CD14-positive monocyte (primary cell): ENCODE data around the gene CFAP221. TPM values are rescaled to one million over a fixed set of nuclear protein-coding genes. Genes with fewer than 3 reads are reported as not detected.

Source experiments
- DNase-seq, 3 donors: peaks; one replicate each; pipeline ENCODE4 v3.0.0-alpha.2; 2011 to 2022
- H2AFZ ChIP-seq: 2 replicates; pipeline ENCODE4 v1.6.0; 2012; ENCODE audit warnings: mild to moderate bottlenecking, low read depth, low read length, inconsistent platforms; ENCODE audit not compliant: insufficient read depth, poor library complexity, severe bottlenecking
- H3K27ac ChIP-seq, 2 donors: 1 replicate in 1 of 2; 2 replicates in 1 of 2; pipeline ENCODE4 v1.5.1; 2012 to 2013; ENCODE audit warnings: low read length in 2 of 2, control low read depth in 1 of 2, inconsistent platforms in 1 of 2, low read depth in 1 of 2, mild to moderate bottlenecking in 1 of 2
- H3K27me3 ChIP-seq, 2 donors: one replicate each; pipeline versions ENCODE4 v1.6.0 to v1.6.1; 2011 to 2013; ENCODE audit warnings: low read length in 2 of 2; ENCODE audit not compliant: control insufficient read depth in 2 of 2, insufficient read depth in 2 of 2
- H3K36me3 ChIP-seq, 2 donors: replicated peaks in 1 of 2; 1 replicate in 1 of 2; 2 replicates in 1 of 2; pipeline versions ENCODE4 v1.5.1 to v1.6.1; 2012 to 2013; ENCODE audit warnings: low read length in 2 of 2, control low read depth in 1 of 2, inconsistent platforms in 1 of 2, mild to moderate bottlenecking in 1 of 2; ENCODE audit not compliant: insufficient read depth in 2 of 2, control insufficient read depth in 1 of 2
- H3K4me1 ChIP-seq, 2 donors: 1 replicate in 1 of 2; 2 replicates in 1 of 2; pipeline versions ENCODE4 v1.5.1 to v1.6.1; 2012 to 2013; ENCODE audit warnings: low read length in 2 of 2, control low read depth in 1 of 2, inconsistent platforms in 1 of 2, mild to moderate bottlenecking in 1 of 2, moderate library complexity in 1 of 2; ENCODE audit not compliant: insufficient read depth in 2 of 2, control insufficient read depth in 1 of 2
- H3K4me2 ChIP-seq: replicated peaks from 2 replicates; pipeline ENCODE3; 2012; ENCODE audit warnings: low read length, moderate library complexity, mild to moderate bottlenecking; ENCODE audit not compliant: poor library complexity, severe bottlenecking; ENCODE audit errors: extremely low read depth
- H3K4me3 ChIP-seq, 3 experiments: fragments of 200-600 bp in 1 of 3; sonication (generic) in 1 of 3; replicated peaks in 1 of 3; 1 replicate in 2 of 3; 2 replicates in 1 of 3; pipeline ENCODE4 v1.5.1; 2011 to 2013; ENCODE audit warnings: low read length in 3 of 3, mild to moderate bottlenecking in 3 of 3, control low read depth in 2 of 3, low read depth in 2 of 3, inconsistent platforms in 1 of 3, moderate library complexity in 1 of 3
- H3K79me2 ChIP-seq: 2 replicates; pipeline ENCODE4 v1.6.0; 2012; ENCODE audit warnings: mild to moderate bottlenecking, control low read depth, inconsistent platforms, low read length, moderate library complexity; ENCODE audit not compliant: insufficient read depth
- H3K9ac ChIP-seq: 2 replicates; pipeline ENCODE4 v1.6.0; 2017; ENCODE audit warnings: low read length, mild to moderate bottlenecking; ENCODE audit not compliant: insufficient read depth, poor library complexity, severe bottlenecking
- H3K9me3 ChIP-seq, 2 donors: replicated peaks in 1 of 2; 1 replicate in 1 of 2; 2 replicates in 1 of 2; pipeline versions ENCODE4 v1.5.1 to v1.6.1; 2012 to 2013; ENCODE audit warnings: low read length in 2 of 2, control low read depth in 1 of 2; ENCODE audit not compliant: control insufficient read depth in 1 of 2, insufficient read depth in 1 of 2
- H4K20me1 ChIP-seq: 2 replicates; pipeline ENCODE4 v1.6.0; 2012; ENCODE audit warnings: mild to moderate bottlenecking, low read length, control low read depth, moderate library complexity; ENCODE audit not compliant: insufficient read depth
- H3K27ac Mint-ChIP-seq, 7 donors: one replicate each; pipeline ENCODE4 v1.8.0; 2020; ENCODE audit warnings: mild to moderate bottlenecking in 7 of 7, mixed read lengths in 7 of 7, moderate library complexity in 6 of 7, inconsistent platforms in 2 of 7
- H3K27me3 Mint-ChIP-seq, 3 donors: one replicate each; pipeline ENCODE4 v1.8.0; 2021 to 2022; ENCODE audit warnings: low read depth in 3 of 3, mild to moderate bottlenecking in 3 of 3, mixed read lengths in 3 of 3, moderate library complexity in 3 of 3, inconsistent platforms in 1 of 3
- H3K36me3 Mint-ChIP-seq, 2 donors: one replicate each; pipeline ENCODE4 v1.8.0; 2020; ENCODE audit warnings: mixed read lengths in 2 of 2, inconsistent platforms in 1 of 2, mild to moderate bottlenecking in 1 of 2
- H3K4me1 Mint-ChIP-seq: one replicate; pipeline ENCODE4 v1.8.0; 2020; ENCODE audit warnings: mild to moderate bottlenecking, mixed read lengths
- H3K4me3 Mint-ChIP-seq, 2 donors: one replicate each; pipeline ENCODE4 v1.8.0; 2020; ENCODE audit warnings: mild to moderate bottlenecking in 2 of 2, mixed read lengths in 2 of 2, moderate library complexity in 1 of 2
- H3K9me3 Mint-ChIP-seq, 7 donors: one replicate each; pipeline ENCODE4 v1.8.0; 2020 to 2022; ENCODE audit warnings: mixed read lengths in 7 of 7, mild to moderate bottlenecking in 6 of 7, moderate library complexity in 6 of 7, inconsistent platforms in 2 of 7
- WGBS: methylation state at CpG from one replicate; pipeline ENCODE4 v1.1.5; 2013; ENCODE audit warnings: missing lambda C conversion rate; ENCODE audit not compliant: insufficient coverage; 5-methylcytosine and 5-hydroxymethylcytosine counted together
- intact Hi-C, 2 donors: fragments of 100-400 bp; cut with micrococcal nuclease; formaldehyde crosslinking; loops; one replicate each; pipeline versions ENCODE4 v1.15.0 to v1.15.1; 2023
- polyA plus RNA-seq, 3 donors: library from polyadenylated mRNA; depleted of rRNA in 1 of 3; unstranded in 2 of 3; stranded (reverse) in 1 of 3; fragments of 300-500 nt in 2 of 3; fragments of >200 nt in 1 of 3; fragmentation: Illumina TruSeq in 2 of 3; gene quantifications; 1 replicate in 2 of 3; 2 replicates in 1 of 3; pipeline ENCODE4 v1.2.3, GENCODE V29; 2012 to 2021
- TF ChIP-seq, protein P1 (sequence below): fragments of 200-600 bp; IDR thresholded peaks from one replicate; pipeline ENCODE4 v1.8.0; 2022; ENCODE audit warnings: antibody characterized with exemption, mild to moderate bottlenecking

CFAP221 gene
- polyA plus RNA-seq, 3 donors = not detected

DNA sequence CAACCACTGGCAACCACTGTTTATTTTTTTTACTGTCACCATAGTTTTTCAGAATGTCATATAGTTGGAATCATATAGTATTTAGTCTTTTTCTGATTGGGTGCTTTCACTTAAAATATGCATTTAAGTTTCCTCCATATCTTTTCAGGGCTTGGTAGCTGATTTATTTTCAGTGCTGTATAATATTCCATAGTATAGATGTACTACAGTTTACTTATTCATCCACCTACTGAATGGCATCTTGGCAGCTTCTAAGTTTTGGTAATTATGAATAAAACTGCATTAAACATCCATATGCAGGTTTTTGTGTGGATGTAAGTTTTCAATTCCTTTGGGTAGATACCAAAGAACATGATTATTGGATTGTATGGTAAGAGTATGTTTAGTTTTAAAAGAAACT lies 23.0 kb downstream of the CFAP221 start:
- H3K9me3 Mint-ChIP-seq = peaks cover 3 to 10% (median 4%) of the 10 kb centered on the region in 7 donors
- H3K27ac Mint-ChIP-seq = no peak overlapping the region

DNA sequence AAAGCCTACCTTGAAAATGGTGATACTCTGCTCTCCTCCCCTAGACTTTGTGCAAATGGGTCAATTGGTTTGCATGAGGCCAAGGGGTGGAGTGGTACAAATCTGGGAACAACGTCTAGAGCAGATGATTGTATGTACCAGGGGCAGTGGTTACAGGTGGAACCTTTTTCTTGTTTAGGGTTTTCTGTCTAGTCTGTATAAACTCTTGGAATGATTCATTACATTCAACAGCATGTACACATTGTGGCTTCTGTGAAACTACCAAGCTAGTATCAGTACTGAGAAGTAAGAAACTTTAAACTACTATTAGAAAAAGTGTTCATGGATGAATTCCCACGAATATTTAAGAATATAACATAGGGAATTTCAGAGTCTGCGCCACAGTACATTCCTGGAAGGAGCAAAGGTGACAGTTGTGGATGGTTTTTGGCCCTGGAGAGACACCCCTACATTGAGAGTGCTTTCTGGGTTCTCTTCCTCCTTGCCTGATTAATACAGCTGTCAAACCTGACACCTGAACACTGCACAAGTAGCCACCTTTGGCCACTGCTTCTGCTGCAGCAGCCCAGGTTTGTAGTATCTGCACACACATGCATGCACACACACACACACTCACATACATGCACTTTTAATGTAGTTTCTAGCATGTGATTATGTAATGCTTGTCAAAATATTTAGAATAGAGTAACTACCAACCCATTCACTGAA lies 30.0 kb downstream of the CFAP221 start:
- no peaks in the 10 kb centered on the region for H4K20me1 ChIP-seq

More for the DNA sequence above, 23.0 kb downstream of the CFAP221 start:
- Histone ChIP-seq H4K20me1 (no peaks in the 10 kb centered on the region), H3K27ac (no peak overlapping the region), H3K4me2 (no peak overlapping the region), H3K36me3 (no peaks in the 10 kb centered on the region), H3K4me1 (no peaks in the 10 kb centered on the region), H2AFZ (no peak overlapping the region), H3K4me3 (no peak overlapping the region), H3K9me3 (no peaks in the 10 kb centered on the region), H3K27me3 (no peaks in the 10 kb centered on the region), H3K9ac (no peak overlapping the region), H3K79me2 (no peaks in the 10 kb centered on the region)
- Mint-ChIP-seq H3K36me3 (no peaks in the 10 kb centered on the region), H3K4me1 (no peaks in the 10 kb centered on the region), H3K27me3 (peaks cover 2 to 4% (median 2%) of the 10 kb centered on the region in 3 donors), H3K4me3 (no peak overlapping the region)
- TF ChIP-seq, protein P1, sequence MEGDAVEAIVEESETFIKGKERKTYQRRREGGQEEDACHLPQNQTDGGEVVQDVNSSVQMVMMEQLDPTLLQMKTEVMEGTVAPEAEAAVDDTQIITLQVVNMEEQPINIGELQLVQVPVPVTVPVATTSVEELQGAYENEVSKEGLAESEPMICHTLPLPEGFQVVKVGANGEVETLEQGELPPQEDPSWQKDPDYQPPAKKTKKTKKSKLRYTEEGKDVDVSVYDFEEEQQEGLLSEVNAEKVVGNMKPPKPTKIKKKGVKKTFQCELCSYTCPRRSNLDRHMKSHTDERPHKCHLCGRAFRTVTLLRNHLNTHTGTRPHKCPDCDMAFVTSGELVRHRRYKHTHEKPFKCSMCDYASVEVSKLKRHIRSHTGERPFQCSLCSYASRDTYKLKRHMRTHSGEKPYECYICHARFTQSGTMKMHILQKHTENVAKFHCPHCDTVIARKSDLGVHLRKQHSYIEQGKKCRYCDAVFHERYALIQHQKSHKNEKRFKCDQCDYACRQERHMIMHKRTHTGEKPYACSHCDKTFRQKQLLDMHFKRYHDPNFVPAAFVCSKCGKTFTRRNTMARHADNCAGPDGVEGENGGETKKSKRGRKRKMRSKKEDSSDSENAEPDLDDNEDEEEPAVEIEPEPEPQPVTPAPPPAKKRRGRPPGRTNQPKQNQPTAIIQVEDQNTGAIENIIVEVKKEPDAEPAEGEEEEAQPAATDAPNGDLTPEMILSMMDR = no peak
- intact Hi-C loops = no loop called here
- no peak for DNase-seq

More for the DNA sequence above, 30.0 kb downstream of the CFAP221 start:
- no peaks in the 10 kb centered on the region for H3K79me2 ChIP-seq
- H3K4me3 ChIP-seq = no peak overlapping the region
- intact Hi-C loops = no loop called here
- no peak for DNase-seq
- Mint-ChIP-seq H3K27me3 (peaks cover 0 to 7% (median 0%) of the 10 kb centered on the region in 3 donors), H3K4me3 (no peak overlapping the region), H3K4me1 (no peaks in the 10 kb centered on the region), H3K36me3 (no peaks in the 10 kb centered on the region), H3K27ac (no peak overlapping the region), H3K9me3 (peaks cover 0 to 15% (median 3%) of the 10 kb centered on the region in 7 donors)
- TF ChIP-seq, protein P1 = no peak
- H3K27me3 ChIP-seq = no peaks in the 10 kb centered on the region
- H3K36me3 ChIP-seq = no peaks in the 10 kb centered on the region
- H2AFZ ChIP-seq = no peak overlapping the region
- H3K9me3 ChIP-seq = peaks cover 0 to 4% of the 10 kb centered on the region in 2 donors
- WGBS = no CpG with 5 or more reads among the region's 3 CpGs
- H3K4me2 ChIP-seq = no peak overlapping the region
- H3K27ac ChIP-seq = no peak overlapping the region
- H3K9ac ChIP-seq = no peak overlapping the region
- no peaks in the 10 kb centered on the region for H3K4me1 ChIP-seq
